Measurements from ENCODE around the gene PIK3R3. TPM values are rescaled to one million over a fixed set of nuclear protein-coding genes. Genes with fewer than 3 reads are reported as not detected.
A peak's percentile ranks its signal among the peaks of the same experiment; 100 is the strongest.

The PIK3R3 gene
- total and polyA plus RNA-seq, 9 of the 15 experiments (the other 6 are each of a cell fraction or from before 2014, with no cell fraction given): 1.4 to 7.7 (median 4.6) TPM

GRCh38 chr1:46168477-46168876 lies 36.0 kb upstream of the PIK3R3 start:
- whole genome bisulfite sequencing (ENCODE audit: insufficient coverage, low coverage, missing lambda C conversion rate): 0% methylated on average over 1 of the region's 1 CpG
- intact Hi-C loops (cut with micrococcal nuclease): no loop called here
- TF ChIP-seq ZNF124 (CRISPR knock-in tag; IDR thresholded peaks at IDR 0.05) (no peak), ARHGAP35 (IDR thresholded peaks at IDR 0.05; ENCODE audit: partially characterized antibody) (no peak), ZNF699 (CRISPR knock-in tag; IDR thresholded peaks at IDR 0.05; ENCODE audit: insufficient replicate concordance) (no peak), CC2D1A (IDR thresholded peaks at IDR 0.05) (no peak), BMI1 (IDR thresholded peaks at IDR 0.05; ENCODE audit: low read length) (no peak), ARNT (IDR thresholded peaks at IDR 0.05) (no peak), CBFA2T3 (IDR thresholded peaks at IDR 0.05) (peak; percentile 39), ZNF347 (CRISPR knock-in tag; IDR thresholded peaks at IDR 0.05; ENCODE audit: low read depth) (no peak), NR2C2 (CRISPR knock-in tag; IDR thresholded peaks at IDR 0.05) (no peak), NR2C2 (tag; IDR thresholded peaks at IDR 0.05) (0 out of 2 replicates have a peak, but pooled peaks have one; percentile 20), ZNF740 (CRISPR knock-in tag; IDR thresholded peaks at IDR 0.05) (no peak), ZNF740 (tag; IDR thresholded peaks at IDR 0.05) (no peak), RCOR1 (IDR thresholded peaks at IDR 0.05; ENCODE audit: borderline replicate concordance in 1 of 2, low read depth in 2 of 2, low read length in 2 of 2) (peak in 1 of 2 experiments; percentile 17; a peak in 1 of 4 replicates), CEBPG (CRISPR knock-in tag; IDR thresholded peaks at IDR 0.05) (peak; percentile 56; the same call in 1 of the 2 replicates), CEBPG (tag; conservative IDR thresholded peaks at IDR 0.05 in 1 of 2, IDR thresholded peaks at IDR 0.05 in 1 of 2) (peak in 1 of 2 experiments; percentile 83; a peak in 2 of 4 replicates), SIX5 (IDR thresholded peaks at IDR 0.05; ENCODE audit: borderline replicate concordance in 1 of 2, insufficient read depth in 1 of 2, low read depth in 1 of 2, low read length in 2 of 2) (no peak), CEBPB (tag; IDR thresholded peaks at IDR 0.05) (peak; percentile 73), ZBTB26 (CRISPR knock-in tag; IDR thresholded peaks at IDR 0.05) (no peak), RFX5 (IDR thresholded peaks at IDR 0.05; ENCODE audit: low read depth, low read length) (no peak), MCM5 (IDR thresholded peaks at IDR 0.05; ENCODE audit: low read depth) (no peak), FOXP1 (CRISPR knock-in tag; IDR thresholded peaks at IDR 0.05) (no peak), ZNF444 (CRISPR knock-in tag; IDR thresholded peaks at IDR 0.05) (no peak)
- TF ChIP-seq, protein P1, sequence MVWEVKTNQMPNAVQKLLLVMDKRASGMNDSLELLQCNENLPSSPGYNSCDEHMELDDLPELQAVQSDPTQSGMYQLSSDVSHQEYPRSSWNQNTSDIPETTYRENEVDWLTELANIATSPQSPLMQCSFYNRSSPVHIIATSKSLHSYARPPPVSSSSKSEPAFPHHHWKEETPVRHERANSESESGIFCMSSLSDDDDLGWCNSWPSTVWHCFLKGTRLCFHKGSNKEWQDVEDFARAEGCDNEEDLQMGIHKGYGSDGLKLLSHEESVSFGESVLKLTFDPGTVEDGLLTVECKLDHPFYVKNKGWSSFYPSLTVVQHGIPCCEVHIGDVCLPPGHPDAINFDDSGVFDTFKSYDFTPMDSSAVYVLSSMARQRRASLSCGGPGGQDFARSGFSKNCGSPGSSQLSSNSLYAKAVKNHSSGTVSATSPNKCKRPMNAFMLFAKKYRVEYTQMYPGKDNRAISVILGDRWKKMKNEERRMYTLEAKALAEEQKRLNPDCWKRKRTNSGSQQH (CRISPR knock-in tag; IDR thresholded peaks at IDR 0.05): no peak

More at GRCh38 chr1:46168477-46168876, 36.0 kb upstream of the PIK3R3 start:
- Histone ChIP-seq H3K4me3 (no peak overlapping the region), H3K79me2 (ENCODE audit: control insufficient read depth, insufficient read depth, low read length) (no peaks in the 10 kb centered on the region), H3K27ac (ENCODE audit: extremely low read depth, low read depth, low read length) (no peak overlapping the region), H3K9me3 (replicated peaks; ENCODE audit: control insufficient read depth, insufficient read depth, low read depth, low read length) (no peaks in the 10 kb centered on the region), H3K36me3 (ENCODE audit: control insufficient read depth, insufficient read depth, low read length) (no peaks in the 10 kb centered on the region), H3K9ac (ENCODE audit: insufficient read depth in 1 of 2, low read depth in 2 of 2, low read length in 2 of 2) (no peak overlapping the region; a peak in 1 of 4 replicates), H3K4me1 (replicated peaks in 1 of 2; ENCODE audit: control insufficient read depth in 2 of 2, insufficient read depth in 2 of 2, low read length in 2 of 2) (peaks cover 6 to 26% of the 10 kb centered on the region in 2 experiments; a peak in 4 of 5 replicates), H4K20me1 (replicated peaks; ENCODE audit: control insufficient read depth, insufficient read depth, low read length) (no peaks in the 10 kb centered on the region), H3K4me2 (ENCODE audit: insufficient read depth, low read length) (no peak overlapping the region), H2AFZ (ENCODE audit: low read depth, low read length) (no peak overlapping the region), H3K9me1 (ENCODE audit: control insufficient read depth, insufficient read depth, low read length) (no peaks in the 10 kb centered on the region), H3K27me3 (ENCODE audit: control insufficient read depth in 2 of 2, insufficient read depth in 2 of 2, low read length in 2 of 2) (peaks cover 3 to 23% of the 10 kb centered on the region in 2 experiments; a peak in 4 of 5 replicates)
- POLR2A ChIA-PET: interaction anchor here (0.6 to 2.4 kb wide), 7 partner anchors 10 to 80 kb away, joined by 3 to 15 read pairs (median 3); no protein-coding TSS in a partner anchor
- CTCF ChIA-PET (ENCODE audit: low intra/inter-chr PET ratio): no interaction called here
- in situ Hi-C loops (cut with MboI): no loop called here
- DNase-seq (ENCODE audit: extremely low read depth in 1 of 4, low spot score in 3 of 4): no peak
- no peak for ATAC-seq
- BruUV-seq (replicated peaks): no TSS peak
- FAIRE-seq: no peak

Data from K562 (cell line).